SJCRH30 (cell line): ENCODE results near the gene PVALEF. TPM values are rescaled to one million over a fixed set of nuclear protein-coding genes. Genes with fewer than 3 reads are reported as not detected.

Experiments
- DNase-seq, 2 experiments: peaks; one replicate each; pipeline ENCODE4 v3.0.0-alpha.2; 2015 to 2020
- H3K27ac ChIP-seq: fragments of 250-450 bp; sonication (Bioruptor Pico); 2 replicates; pipeline ENCODE4 v1.5.1; 2020; ENCODE audit warnings: mild to moderate bottlenecking, moderate library complexity
- H3K27me3 ChIP-seq: fragments of 250-450 bp; sonication (Bioruptor Pico); 2 replicates; pipeline ENCODE4 v1.5.1; 2020; ENCODE audit warnings: mild to moderate bottlenecking, moderate library complexity
- H3K36me3 ChIP-seq: fragments of 250-450 bp; sonication (Bioruptor Pico); 2 replicates; pipeline ENCODE4 v1.5.1; 2020; ENCODE audit warnings: mild to moderate bottlenecking, moderate library complexity
- H3K4me1 ChIP-seq: fragments of 250-450 bp; sonication (Bioruptor Pico); 2 replicates; pipeline ENCODE4 v1.5.1; 2020; ENCODE audit warnings: mild to moderate bottlenecking, moderate library complexity
- H3K4me3 ChIP-seq: fragments of 250-450 bp; sonication (Bioruptor Pico); 2 replicates; pipeline ENCODE4 v1.5.1; 2020; ENCODE audit warnings: mild to moderate bottlenecking, moderate library complexity
- H3K9me3 ChIP-seq: fragments of 250-450 bp; sonication (Bioruptor Pico); replicated peaks from 2 replicates; pipeline ENCODE4 v1.5.1; 2020; ENCODE audit warnings: mild to moderate bottlenecking, moderate library complexity
- total RNA-seq: library from RNA; depleted of rRNA; stranded (reverse); fragments of >200 nt; shearing (Covaris generic); gene quantifications from 2 replicates; pipeline ENCODE4 v1.2.3, GENCODE V29; 2014

Gene PVALEF
- total RNA-seq, 1 experiment from 2014 or later, result 0.61 TPM

GRCh38 chr17:81187586-81188490 lies 22.5 kb downstream of the PVALEF start:
- no peaks in the 10 kb centered on the region for H3K9me3 ChIP-seq
- no peaks in the 10 kb centered on the region for H3K27me3 ChIP-seq
- peaks cover 13% of the 10 kb centered on the region for H3K4me1 ChIP-seq
- DNase-seq, result no peak
- H3K27ac ChIP-seq, result no peak overlapping the region
- H3K4me3 ChIP-seq, result no peak overlapping the region
- peaks cover 4% of the 10 kb centered on the region; the same call in 1 of the 2 replicates for H3K36me3 ChIP-seq

- no peaks in the 10 kb centered on the region for H3K9me3 ChIP-seq
- no peak overlapping the region for H3K27ac ChIP-seq
- peaks cover 4% of the 10 kb centered on the region; the same call in 1 of the 2 replicates for H3K36me3 ChIP-seq
- DNase-seq, result no peak
- H3K4me1 ChIP-seq, result peaks cover 13% of the 10 kb centered on the region
- H3K4me3 ChIP-seq, result no peak overlapping the region
- H3K27me3 ChIP-seq, result no peaks in the 10 kb centered on the region
These were observed 23.2 kb downstream of the PVALEF start for GRCh38 chr17:81188491-81188840.

DNA sequence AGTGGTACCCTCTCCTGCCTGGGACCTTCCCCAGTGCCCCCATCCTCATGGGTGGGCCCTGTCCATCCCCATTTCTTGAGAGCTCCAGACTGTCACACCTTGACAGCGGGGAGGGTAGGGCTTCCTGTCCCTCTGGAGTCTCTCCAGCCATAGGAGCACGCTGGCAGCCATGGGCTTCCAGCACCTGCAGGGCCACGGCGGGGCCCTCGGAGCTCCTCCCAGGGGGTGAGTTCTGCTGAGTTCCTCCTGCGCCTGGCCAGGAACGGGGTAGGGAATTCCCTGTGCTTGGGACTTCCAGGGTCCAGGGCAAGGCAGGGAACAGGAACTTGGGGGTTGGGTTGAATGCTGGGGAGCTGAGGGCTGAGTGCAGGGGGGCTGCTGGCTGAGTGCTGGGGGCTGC lies 23.7 kb downstream of the PVALEF start:
- H3K27ac ChIP-seq, result no peak overlapping the region
- H3K4me3 ChIP-seq, result no peak overlapping the region
- peaks cover 13% of the 10 kb centered on the region for H3K4me1 ChIP-seq
- no peaks in the 10 kb centered on the region for H3K27me3 ChIP-seq
- DNase-seq, result no peak
- H3K36me3 ChIP-seq, result peaks cover 4% of the 10 kb centered on the region; the same call in 1 of the 2 replicates
- no peaks in the 10 kb centered on the region for H3K9me3 ChIP-seq

DNA sequence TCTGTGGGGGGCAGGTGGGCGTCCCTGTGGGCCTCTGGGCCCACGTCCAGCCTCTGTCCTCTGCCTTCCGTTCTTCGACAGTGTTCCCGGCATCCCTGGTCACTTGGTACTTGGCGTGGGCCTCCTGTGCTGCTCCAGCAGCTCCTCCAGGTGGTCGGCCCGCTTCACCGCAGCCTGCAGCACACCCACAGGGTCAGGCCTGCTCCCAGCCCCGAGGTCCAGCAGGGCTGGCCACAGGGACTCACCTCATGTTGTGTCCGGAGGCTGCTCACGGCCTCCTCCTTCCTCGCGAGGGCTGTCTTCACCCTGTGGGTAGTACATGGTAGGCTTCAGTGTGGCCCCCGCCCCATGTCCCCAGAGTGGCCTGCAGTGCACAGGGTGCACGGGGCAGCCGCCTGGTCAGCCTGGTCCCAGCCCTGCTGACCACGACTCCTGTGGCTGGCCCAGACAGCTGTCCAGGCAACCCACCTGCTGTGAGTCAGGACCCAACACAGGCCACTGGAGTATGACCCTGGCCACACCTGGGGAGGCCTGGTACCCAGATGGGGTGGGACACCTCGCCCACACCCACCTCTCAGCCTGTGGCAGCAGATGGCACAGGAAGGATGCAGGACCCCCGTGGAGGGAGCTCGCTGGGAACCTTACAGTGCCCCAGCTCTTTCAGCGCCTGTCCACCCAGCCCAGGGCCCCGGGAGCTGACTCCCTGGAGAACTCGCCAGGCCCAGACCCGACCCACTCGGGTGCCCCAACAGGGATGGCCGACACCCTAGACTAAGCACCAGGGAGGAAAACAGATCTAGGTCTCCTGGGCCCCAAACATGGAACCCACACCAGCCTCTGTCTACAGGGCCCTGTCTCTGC lies 24.6 kb downstream of the PVALEF start:
- H3K27ac ChIP-seq, result no peak overlapping the region
- no peaks in the 10 kb centered on the region for H3K27me3 ChIP-seq
- H3K36me3 ChIP-seq, result peaks cover 8% of the 10 kb centered on the region; the same call in 1 of the 2 replicates
- DNase-seq, result peak; percentile 56 to 62
- no peak overlapping the region for H3K4me3 ChIP-seq
- H3K4me1 ChIP-seq, result peaks cover 7% of the 10 kb centered on the region
- H3K9me3 ChIP-seq, result no peaks in the 10 kb centered on the region

GRCh38 chr17:81190591-81190990 lies 25.3 kb downstream of the PVALEF start:
- no peaks in the 10 kb centered on the region; the same call in 1 of the 2 replicates for H3K4me1 ChIP-seq
- no peak overlapping the region for H3K4me3 ChIP-seq

GRCh38 chr17:81191116-81191515 lies 25.8 kb downstream of the PVALEF start:
- no peaks in the 10 kb centered on the region for H3K9me3 ChIP-seq
- no peak for DNase-seq
- H3K4me1 ChIP-seq, result no peaks in the 10 kb centered on the region
- H3K36me3 ChIP-seq, result peaks cover 18% of the 10 kb centered on the region; the same call in 1 of the 2 replicates
- no peak overlapping the region for H3K4me3 ChIP-seq
- H3K27me3 ChIP-seq, result no peaks in the 10 kb centered on the region
- no peak overlapping the region for H3K27ac ChIP-seq

More at GRCh38 chr17:81190591-81190990, 25.3 kb downstream of the PVALEF start:
- Histone ChIP-seq H3K27me3 (no peaks in the 10 kb centered on the region), H3K27ac (no peak overlapping the region), H3K9me3 (no peaks in the 10 kb centered on the region), H3K36me3 (peaks cover 12% of the 10 kb centered on the region; the same call in 1 of the 2 replicates)
- DNase-seq, result no peak

- Histone ChIP-seq H3K4me1 (no peaks in the 10 kb centered on the region), H3K4me3 (no peak overlapping the region), H3K36me3 (peaks cover 23% of the 10 kb centered on the region; the same call in 1 of the 2 replicates), H3K27ac (no peak overlapping the region), H3K9me3 (no peaks in the 10 kb centered on the region), H3K27me3 (no peaks in the 10 kb centered on the region)
- no peak for DNase-seq
These were observed 26.3 kb downstream of the PVALEF start for GRCh38 chr17:81191646-81192045.

- Histone ChIP-seq H3K4me1 (no peaks in the 10 kb centered on the region), H3K9me3 (no peaks in the 10 kb centered on the region), H3K27ac (no peak overlapping the region), H3K27me3 (no peaks in the 10 kb centered on the region), H3K4me3 (no peak overlapping the region), H3K36me3 (peaks cover 25% of the 10 kb centered on the region)
- DNase-seq, result no peak
These were observed 27.2 kb downstream of the PVALEF start for GRCh38 chr17:81192386-81193050.

- Histone ChIP-seq H3K27ac (no peak overlapping the region), H3K27me3 (no peaks in the 10 kb centered on the region), H3K4me3 (no peak overlapping the region), H3K9me3 (no peaks in the 10 kb centered on the region), H3K36me3 (peaks cover 28% of the 10 kb centered on the region), H3K4me1 (no peaks in the 10 kb centered on the region; the same call in 1 of the 2 replicates)
- no peak for DNase-seq
These were observed 27.7 kb downstream of the PVALEF start for GRCh38 chr17:81193051-81193410.

- no peaks in the 10 kb centered on the region; the same call in 1 of the 2 replicates for H3K4me1 ChIP-seq
- H3K36me3 ChIP-seq, result peaks cover 28% of the 10 kb centered on the region
- no peak overlapping the region for H3K27ac ChIP-seq
- H3K4me3 ChIP-seq, result no peak overlapping the region
- no peaks in the 10 kb centered on the region for H3K9me3 ChIP-seq
- no peak for DNase-seq
- H3K27me3 ChIP-seq, result no peaks in the 10 kb centered on the region
These were observed 28.3 kb downstream of the PVALEF start for GRCh38 chr17:81193470-81194224.

GRCh38 chr17:81194225-81194760 lies 29.0 kb downstream of the PVALEF start:
- H3K4me1 ChIP-seq, result no peaks in the 10 kb centered on the region; the same call in 1 of the 2 replicates
- no peak overlapping the region for H3K4me3 ChIP-seq
- H3K36me3 ChIP-seq, result peaks cover 32% of the 10 kb centered on the region
- H3K27me3 ChIP-seq, result no peaks in the 10 kb centered on the region
- no peaks in the 10 kb centered on the region for H3K9me3 ChIP-seq
- H3K27ac ChIP-seq, result no peak overlapping the region
- no peak for DNase-seq

GRCh38 chr17:81194941-81195901 lies 29.9 kb downstream of the PVALEF start:
- Histone ChIP-seq H3K27ac (no peak overlapping the region), H3K27me3 (no peaks in the 10 kb centered on the region), H3K4me1 (no peaks in the 10 kb centered on the region; the same call in 1 of the 2 replicates), H3K9me3 (no peaks in the 10 kb centered on the region), H3K36me3 (peaks cover 38% of the 10 kb centered on the region), H3K4me3 (no peak overlapping the region)
- DNase-seq, result no peak
